HEK293 (cell line): ENCODE results near the gene ZNF579.

ENCODE experiments used
- BCL6B ChIP-seq: fragments of 450-650 bp; formaldehyde crosslinking; IDR thresholded peaks from 2 replicates; pipeline ENCODE4 v1.5.1; 2017; ENCODE audit warnings: missing biosample characterization, missing genetic modification characterization
- EGR2 ChIP-seq: fragments of 450-650 bp; formaldehyde crosslinking; IDR thresholded peaks from 2 replicates; pipeline ENCODE4 v1.5.1; 2016; ENCODE audit warnings: low read depth, missing biosample characterization, missing genetic modification characterization
- HOXD13 ChIP-seq: sonication (generic); formaldehyde crosslinking; IDR thresholded peaks from 2 replicates; pipeline ENCODE4 v1.8.0; 2022; ENCODE audit warnings: missing genetic modification reagents, borderline replicate concordance
- PATZ1 ChIP-seq: fragments of 450-650 bp; formaldehyde crosslinking; IDR thresholded peaks from 2 replicates; pipeline ENCODE4 v1.5.1; 2016; ENCODE audit warnings: missing biosample characterization, missing genetic modification characterization
- TSHZ1 ChIP-seq: fragments of 450-650 bp; formaldehyde crosslinking; IDR thresholded peaks from 2 replicates; pipeline ENCODE4 v1.5.1; 2016; ENCODE audit warnings: missing biosample characterization, missing genetic modification characterization, borderline replicate concordance
- ZBTB1 ChIP-seq: fragments of 450-650 bp; formaldehyde crosslinking; IDR thresholded peaks from 2 replicates; pipeline ENCODE4 v1.5.1; 2016; ENCODE audit warnings: missing biosample characterization, missing genetic modification characterization
- ZBTB11 ChIP-seq: fragments of 450-650 bp; formaldehyde crosslinking; conservative IDR thresholded peaks from 2 replicates; pipeline ENCODE4 v1.5.1; 2016; ENCODE audit warnings: low read depth, missing biosample characterization, missing genetic modification characterization
- ZBTB49 ChIP-seq: fragments of 450-650 bp; formaldehyde crosslinking; IDR thresholded peaks from 2 replicates; pipeline ENCODE4 v1.5.1; 2016; ENCODE audit warnings: missing biosample characterization, missing genetic modification characterization, low read depth
- ZBTB7A ChIP-seq: fragments of 450-650 bp; formaldehyde crosslinking; IDR thresholded peaks from 2 replicates; pipeline ENCODE4 v1.5.1; 2016; ENCODE audit warnings: low read depth, missing biosample characterization, missing genetic modification characterization
- ZNF132 ChIP-seq: fragments of 450-650 bp; formaldehyde crosslinking; IDR thresholded peaks from 2 replicates; pipeline ENCODE4 v1.5.1; 2017; ENCODE audit warnings: missing biosample characterization, missing genetic modification characterization, borderline replicate concordance
- ZNF184 ChIP-seq: fragments of 450-650 bp; IDR thresholded peaks from 2 replicates; pipeline ENCODE4 v1.5.1; 2018; ENCODE audit warnings: missing biosample characterization, mild to moderate bottlenecking, missing genetic modification characterization
- ZNF341 ChIP-seq: fragments of 450-650 bp; formaldehyde crosslinking; IDR thresholded peaks from 2 replicates; pipeline ENCODE4; 2016; ENCODE audit warnings: low read depth, missing biosample characterization, missing genetic modification characterization
- ZNF514 ChIP-seq: fragments of 450-650 bp; formaldehyde crosslinking; IDR thresholded peaks from 2 replicates; pipeline ENCODE4 v1.5.1; 2016; ENCODE audit warnings: missing biosample characterization, missing genetic modification characterization
- ZNF580 ChIP-seq: fragments of 450-650 bp; formaldehyde crosslinking; IDR thresholded peaks from 2 replicates; pipeline ENCODE4 v1.5.1; 2016; ENCODE audit warnings: missing biosample characterization, missing genetic modification characterization
- ZNF600 ChIP-seq: fragments of 450-650 bp; formaldehyde crosslinking; IDR thresholded peaks from 2 replicates; pipeline ENCODE4 v1.5.1; 2016; ENCODE audit warnings: missing biosample characterization, missing genetic modification characterization
- ZNF670 ChIP-seq: fragments of 450-650 bp; formaldehyde crosslinking; IDR thresholded peaks from 2 replicates; pipeline ENCODE4 v1.5.1; 2016; ENCODE audit warnings: missing biosample characterization, missing genetic modification characterization, low read depth
- ZNF692 ChIP-seq: fragments of 450-650 bp; formaldehyde crosslinking; IDR thresholded peaks from 2 replicates; pipeline ENCODE4 v1.5.1; 2016; ENCODE audit warnings: missing biosample characterization, missing genetic modification characterization
- ZNF704 ChIP-seq: fragments of 450-650 bp; formaldehyde crosslinking; IDR thresholded peaks from 2 replicates; pipeline ENCODE4 v1.5.1; 2016; ENCODE audit warnings: missing biosample characterization, missing genetic modification characterization
- ZSCAN23 ChIP-seq: fragments of 450-650 bp; formaldehyde crosslinking; IDR thresholded peaks from 2 replicates; pipeline ENCODE4 v1.5.1; 2016; ENCODE audit warnings: missing biosample characterization, missing genetic modification characterization
- ZSCAN4 ChIP-seq: fragments of 450-650 bp; formaldehyde crosslinking; IDR thresholded peaks from 2 replicates; pipeline ENCODE4 v1.5.1; 2017; ENCODE audit warnings: missing biosample characterization, missing genetic modification characterization

The ZNF579 gene

GRCh38 chr19:55586976-55587668 lies 6.5 kb upstream of the ZNF579 start (continued):
- TF ChIP-seq PATZ1 (tag by site-specific recombination) (peak; percentile 83), ZNF704 (tag by site-specific recombination) (no peak), ZNF692 (tag by site-specific recombination) (0 out of 2 replicates have a peak, but pooled peaks have one; percentile 35), EGR2 (tag by site-specific recombination) (peak; percentile 22), ZBTB7A (tag by site-specific recombination) (no peak), ZBTB1 (no peak), ZNF184 (no peak), ZBTB49 (tag by site-specific recombination) (no peak), ZNF580 (tag by site-specific recombination) (0 out of 2 replicates have a peak, but pooled peaks have one; percentile 33), ZNF670 (tag by site-specific recombination) (no peak), TSHZ1 (tag by site-specific recombination) (no peak), ZSCAN23 (tag by site-specific recombination) (no peak), BCL6B (tag by site-specific recombination) (no peak), ZBTB11 (tag by site-specific recombination) (peak; percentile 36; the same call in 1 of the 2 replicates), ZNF341 (tag by site-specific recombination) (peak; percentile 52), ZSCAN4 (tag by site-specific recombination) (no peak), ZNF132 (no peak), ZNF514 (tag by site-specific recombination) (no peak), HOXD13 (CRISPR knock-in tag) (no peak), ZNF600 (tag by site-specific recombination) (peak; percentile 94)
